Activated T-cell treated with anti-CD3 and anti-CD28 coated beads for 48 hours (primary cell): ENCODE results near the gene CAV2.

Experiments
- DNase-seq: peaks from one replicate; pipeline ENCODE4 v3.0.0-alpha.2; 2020; ENCODE audit warnings: low read depth

The CAV2 gene

GRCh38 chr7:116495736-116496135, 3.8 kb upstream of the CAV2 start:
- no peak for DNase-seq

- DNase-seq, result no peak
Observed at GRCh38 chr7:116496653-116497052, 2.9 kb upstream of the CAV2 start.

- DNase-seq, result no peak
Observed at GRCh38 chr7:116497708-116498107, 1.8 kb upstream of the CAV2 start.

- peak; percentile 45 for DNase-seq
Observed at GRCh38 chr7:116500078-116500853, 728 bp downstream of the CAV2 start.

- no peak for DNase-seq
Observed at GRCh38 chr7:116501425-116502167, 2.1 kb downstream of the CAV2 start.

- DNase-seq, result no peak
Observed at GRCh38 chr7:116502201-116503096, 2.9 kb downstream of the CAV2 start.

GRCh38 chr7:116503835-116504234, 4.3 kb downstream of the CAV2 start:
- DNase-seq, result no peak

GRCh38 chr7:116505278-116505677, 5.7 kb downstream of the CAV2 start:
- no peak for DNase-seq

- no peak for DNase-seq
Observed at GRCh38 chr7:116505823-116506222, 6.3 kb downstream of the CAV2 start.

- no peak for DNase-seq
Observed at GRCh38 chr7:116509982-116510579, 10.5 kb downstream of the CAV2 start.

- no peak for DNase-seq
Observed at GRCh38 chr7:116510795-116511194, 11.3 kb downstream of the CAV2 start.

GRCh38 chr7:116511552-116512519, 12.3 kb downstream of the CAV2 start:
- DNase-seq, result no peak

GRCh38 chr7:116512520-116513188, 13.1 kb downstream of the CAV2 start:
- no peak for DNase-seq

- DNase-seq, result no peak
Observed at GRCh38 chr7:116515584-116515983, 16.0 kb downstream of the CAV2 start.

- no peak for DNase-seq
Observed at GRCh38 chr7:116516324-116516723, 16.8 kb downstream of the CAV2 start.

- no peak for DNase-seq
Observed at GRCh38 chr7:116517626-116518025, 18.1 kb downstream of the CAV2 start.

- no peak for DNase-seq
Observed at GRCh38 chr7:116518961-116519360, 19.4 kb downstream of the CAV2 start.

GRCh38 chr7:116521046-116521664, 21.6 kb downstream of the CAV2 start:
- no peak for DNase-seq

GRCh38 chr7:116522247-116522646, 22.7 kb downstream of the CAV2 start:
- no peak for DNase-seq

GRCh38 chr7:116524221-116524608, 24.7 kb downstream of the CAV2 start:
- DNase-seq, result no peak
